H1 (cell line): Measurements from ENCODE around the gene GNG7. TPM values are rescaled to one million over a fixed set of nuclear protein-coding genes. Genes with fewer than 3 reads are reported as not detected.

Experiments used
- CTCF ChIA-PET: fragments of 300-600 bp; sonication (Branson Sonifier 250); formaldehyde crosslinking; loops from one replicate; lab custom pipeline; 2021; ENCODE audit not compliant: partially characterized antibody; lab: Charles Lee
- POLR2A ChIA-PET: fragments of 300-600 bp; sonication (Branson Sonifier 250); formaldehyde crosslinking; loops from one replicate; lab custom pipeline; 2021; ENCODE audit warnings: inconsistent platforms; ENCODE audit not compliant: partially characterized antibody; lab: Charles Lee
- DNase-seq, 2 experiments: peaks; one replicate each; pipeline versions ENCODE4 v3.0.0 to v3.0.0-alpha.2; 2010 to 2022; ENCODE audit warnings: low spot score in 2 of 2, low read depth in 1 of 2, mixed read lengths in 1 of 2
- FAIRE-seq: peaks from 2 replicates; lab custom pipeline; 2011; peaks lifted over from hg19 to GRCh38; lab: Jason Lieb, UNC
- H2AFZ ChIP-seq: 2 replicates; pipeline ENCODE4 v1.8.1; 2012; ENCODE audit warnings: low read length, inconsistent platforms
- H2AK5ac ChIP-seq: 2 replicates; pipeline ENCODE4 v1.6.1; 2013; ENCODE audit warnings: low read depth, low read length
- H2BK120ac ChIP-seq: replicated peaks from 2 replicates; pipeline ENCODE3; 2013; ENCODE audit warnings: low read depth, low read length, inconsistent platforms
- H2BK12ac ChIP-seq: 2 replicates; pipeline ENCODE4 v1.6.1; 2013; ENCODE audit warnings: low read depth, low read length
- H2BK15ac ChIP-seq: 2 replicates; pipeline ENCODE4 v1.6.1; 2013; ENCODE audit warnings: low read length
- H2BK20ac ChIP-seq: 2 replicates; pipeline ENCODE4 v1.6.1; 2013; ENCODE audit warnings: low read length
- H2BK5ac ChIP-seq: 2 replicates; pipeline ENCODE4 v1.6.1; 2013; ENCODE audit warnings: low read depth, low read length
- H3K14ac ChIP-seq: 2 replicates; pipeline ENCODE4 v1.6.1; 2013; ENCODE audit warnings: inconsistent platforms; ENCODE audit not compliant: insufficient read length
- H3K18ac ChIP-seq: 2 replicates; pipeline ENCODE4 v1.6.1; 2013; ENCODE audit warnings: low read length; ENCODE audit errors: extremely low read depth
- H3K23ac ChIP-seq: 2 replicates; pipeline ENCODE4 v1.6.1; 2013; ENCODE audit warnings: inconsistent platforms; ENCODE audit not compliant: insufficient read length
- H3K23me2 ChIP-seq: 2 replicates; pipeline ENCODE4 v1.6.1; 2013; ENCODE audit warnings: low read depth, low read length
- H3K27ac ChIP-seq: 2 replicates; pipeline ENCODE4 v1.6.1; 2011; ENCODE audit warnings: low read depth, low read length, inconsistent platforms
- H3K27me3 ChIP-seq, 4 experiments: replicated peaks in 1 of 4; 1 replicate in 1 of 4; 2 replicates in 3 of 4; pipeline versions ENCODE4 v1.6.1 to v1.8.1; 2011 to 2013; ENCODE audit warnings: low read length in 3 of 4, mild to moderate bottlenecking in 3 of 4, inconsistent platforms in 2 of 4, mixed read lengths in 2 of 4, moderate library complexity in 1 of 4; ENCODE audit not compliant: control insufficient read depth in 3 of 4, insufficient read depth in 3 of 4; ENCODE audit errors: extremely low read depth in 1 of 4
- H3K36me3 ChIP-seq, 4 experiments: 2 replicates each; pipeline versions ENCODE4 v1.6.1 to v1.8.1; 2011 to 2013; ENCODE audit warnings: mild to moderate bottlenecking in 4 of 4, low read length in 3 of 4, moderate library complexity in 2 of 4, control low read depth in 1 of 4, inconsistent platforms in 1 of 4; ENCODE audit not compliant: insufficient read depth in 4 of 4, control insufficient read depth in 2 of 4
- H3K4ac ChIP-seq: replicated peaks from 2 replicates; pipeline ENCODE3; 2013; ENCODE audit warnings: low read length, low read depth, mixed read lengths, inconsistent platforms; ENCODE audit not compliant: insufficient read length
- H3K4me1 ChIP-seq, 4 experiments: replicated peaks in 1 of 4; 1 replicate in 1 of 4; 2 replicates in 3 of 4; pipeline versions ENCODE4 v1.6.1 to v1.8.1; 2011 to 2013; ENCODE audit warnings: low read length in 3 of 4, inconsistent platforms in 2 of 4, mixed read lengths in 1 of 4; ENCODE audit not compliant: insufficient read depth in 4 of 4, control insufficient read depth in 3 of 4
- H3K4me2 ChIP-seq, 2 experiments: 2 replicates each; pipeline versions ENCODE4 v1.6.1 to v1.8.1; 2011 to 2013; ENCODE audit warnings: low read depth in 2 of 2, low read length in 2 of 2, control low read depth in 1 of 2, inconsistent platforms in 1 of 2, mild to moderate bottlenecking in 1 of 2; ENCODE audit not compliant: insufficient read depth in 1 of 2
- H3K4me3 ChIP-seq, 4 experiments: fragments of 200-600, 300-600 bp in 1 of 4; sonication (generic), shearing (Covaris generic), sonication (Bioruptor Twin) in 1 of 4; 2 replicates each; pipeline versions ENCODE4 v1.5.1 to v1.8.1; 2011 to 2016; ENCODE audit warnings: low read length in 4 of 4, low read depth in 3 of 4, control low read depth in 2 of 4, inconsistent platforms in 2 of 4, mild to moderate bottlenecking in 2 of 4, mixed read lengths in 1 of 4, moderate library complexity in 1 of 4; ENCODE audit not compliant: insufficient read depth in 2 of 4; ENCODE audit errors: extremely low read depth in 1 of 4
- H3K56ac ChIP-seq: replicated peaks from 2 replicates; pipeline ENCODE3; 2013; ENCODE audit warnings: low read depth, mild to moderate bottlenecking, mixed read lengths, low read length, inconsistent platforms; ENCODE audit not compliant: insufficient read length
- H3K79me1 ChIP-seq: 2 replicates; pipeline ENCODE4 v1.6.1; 2013; ENCODE audit warnings: low read depth, low read length, control low read depth
- H3K79me2 ChIP-seq, 2 experiments: 2 replicates each; pipeline versions ENCODE4 v1.6.1 to v1.8.1; 2012 to 2013; ENCODE audit warnings: low read length in 2 of 2, mild to moderate bottlenecking in 2 of 2, inconsistent platforms in 1 of 2; ENCODE audit not compliant: insufficient read depth in 2 of 2, control insufficient read depth in 1 of 2
- H3K9ac ChIP-seq, 4 experiments: replicated peaks in 1 of 4; 1 replicate in 1 of 4; 2 replicates in 3 of 4; pipeline versions ENCODE4 v1.6.1 to v1.8.1; 2011 to 2013; ENCODE audit warnings: low read depth in 3 of 4, low read length in 3 of 4, control low read depth in 2 of 4, mild to moderate bottlenecking in 2 of 4, moderate library complexity in 2 of 4, inconsistent platforms in 1 of 4; ENCODE audit errors: extremely low read depth in 1 of 4
- H3K9me3 ChIP-seq, 2 experiments: 2 replicates each; pipeline versions ENCODE4 v1.6.1 to v1.8.1; 2012 to 2013; ENCODE audit warnings: mild to moderate bottlenecking in 2 of 2, moderate library complexity in 2 of 2, control low read depth in 1 of 2, inconsistent platforms in 1 of 2, low read depth in 1 of 2, low read length in 1 of 2, mixed read lengths in 1 of 2; ENCODE audit not compliant: insufficient read depth in 2 of 2
- H4K20me1 ChIP-seq, 2 experiments: replicated peaks in 1 of 2; 2 replicates each; pipeline versions ENCODE3 to v1.8.1; 2011 to 2013; ENCODE audit warnings: inconsistent platforms in 2 of 2, low read length in 2 of 2, mild to moderate bottlenecking in 1 of 2; ENCODE audit not compliant: insufficient read depth in 2 of 2, control insufficient read depth in 1 of 2
- H4K5ac ChIP-seq: 2 replicates; pipeline ENCODE4 v1.6.1; 2013; ENCODE audit warnings: low read length, low read depth, mixed read lengths, inconsistent platforms; ENCODE audit not compliant: insufficient read length
- H4K8ac ChIP-seq: 2 replicates; pipeline ENCODE4 v1.8.0; 2013; ENCODE audit warnings: mild to moderate bottlenecking, moderate library complexity, low read length, inconsistent platforms; ENCODE audit not compliant: insufficient read depth; ENCODE audit errors: extremely low read depth
- H4K91ac ChIP-seq: replicated peaks from 2 replicates; pipeline ENCODE3; 2013; ENCODE audit warnings: low read length, mixed read lengths, inconsistent platforms; ENCODE audit not compliant: insufficient read length
- CEBPB ChIP-seq: IDR thresholded peaks from 2 replicates; pipeline ENCODE4 v1.6.1; 2012; ENCODE audit warnings: low read depth, low read length
- CREB1 ChIP-seq: IDR thresholded peaks from 2 replicates; pipeline ENCODE4 v1.6.1; 2012; ENCODE audit warnings: inconsistent platforms
- E2F6 ChIP-seq: IDR thresholded peaks from 2 replicates; pipeline ENCODE4 v1.6.1; 2012; ENCODE audit warnings: inconsistent platforms
- GTF2F1 ChIP-seq: IDR thresholded peaks from 2 replicates; pipeline ENCODE4 v1.6.1; 2012; ENCODE audit warnings: low read depth, low read length, improper control_type of control experiment, borderline replicate concordance
- KDM1A ChIP-seq: fragments of 200-600, 300-600 bp; sonication (generic); IDR thresholded peaks from 2 replicates; pipeline ENCODE4 v1.7.1; 2016; ENCODE audit warnings: mild to moderate bottlenecking, low read length, borderline replicate concordance
- KDM5A ChIP-seq: fragments of 200-600 bp; IDR thresholded peaks from 2 replicates; pipeline ENCODE4 v1.7.1; 2012; ENCODE audit warnings: mild to moderate bottlenecking, low read length, inconsistent platforms, mixed read lengths
- NANOG ChIP-seq: IDR thresholded peaks from 2 replicates; pipeline ENCODE4 v1.6.1; 2011; ENCODE audit warnings: low read length, low read depth, mild to moderate bottlenecking, inconsistent platforms; ENCODE audit not compliant: insufficient read depth, poor library complexity, severe bottlenecking
- SRF ChIP-seq: IDR thresholded peaks from 2 replicates; pipeline ENCODE4 v1.6.1; 2011; ENCODE audit warnings: mild to moderate bottlenecking, low read depth, low read length, moderate library complexity
- WGBS, 2 experiments: shearing (Covaris generic) in 1 of 2; methylation state at CpG; one replicate each; pipeline versions ENCODE4 v1.1.6 to v1.1.7; 2013 to 2015; ENCODE audit warnings: low lambda C conversion rate in 2 of 2, mixed read lengths in 2 of 2, inconsistent platforms in 1 of 2, low coverage in 1 of 2, missing lambda C conversion rate in 1 of 2; ENCODE audit not compliant: insufficient replicate concordance in 2 of 2, insufficient coverage in 1 of 2, insufficient read length in 1 of 2; ENCODE audit errors: extremely low coverage in 1 of 2, missing lambda C conversion rate in 1 of 2; 5-methylcytosine and 5-hydroxymethylcytosine counted together
- polyA plus RNA-seq, 7 experiments: library from polyadenylated mRNA; depleted of rRNA in 3 of 7; stranded (reverse) in 5 of 7; unstranded in 2 of 7; fragments of >200 nt in 5 of 7; fragments of 200-250 nt in 2 of 7; gene quantifications; 1 replicate in 5 of 7; 2 replicates in 1 of 7; 4 replicates in 1 of 7; pipeline versions ENCODE4 v1.2.1 to v1.2.3, GENCODE V29; 2011 to 2013; ENCODE audit warnings: missing spikeins in 2 of 7, mixed read lengths in 2 of 7
- total RNA-seq: library from RNA; stranded (reverse); fragmentation: NEBNext Ultra II Directional; extraction: Animal tissue kit (Norgen Biotek cat#: 25700); gene quantifications from 2 replicates; pipeline ENCODE4 v1.2.1, GENCODE V29; 2021

Gene GNG7
- total and polyA plus RNA-seq, 2 of the 8 experiments (the other 6 are each of a cell fraction or from before 2014, with no cell fraction given): 2.8 to 7.8 TPM

- Histone ChIP-seq H3K9ac (no peak overlapping the region), H2AFZ (no peak overlapping the region), H3K23me2 (peaks cover 3% of the 10 kb centered on the region; the same call in 1 of the 2 replicates), H2BK20ac (no peak overlapping the region), H2BK12ac (0 out of 2 replicates have a peak overlapping the region, but pooled peaks have one; percentile 17), H3K4me2 (peak overlapping the region; percentile 63 to 91; a peak in 3 of 4 replicates), H3K4me3 (peak overlapping the region in 1 of 4 experiments; percentile 60; a peak in 1 of 8 replicates), H3K79me2 (no peaks in the 10 kb centered on the region), H3K23ac (no peak overlapping the region), H3K18ac (peak overlapping the region; percentile 48; the same call in 1 of the 2 replicates), H2BK120ac (no peak overlapping the region), H3K9me3 (peaks cover 0 to 8% of the 10 kb centered on the region in 2 experiments; a peak in 1 of 4 replicates), H3K27me3 (no peaks in the 10 kb centered on the region; a peak in 1 of 7 replicates), H3K36me3 (no peaks in the 10 kb centered on the region; a peak in 1 of 8 replicates), H2BK5ac (no peak overlapping the region), H4K5ac (no peak overlapping the region), H4K91ac (peak overlapping the region; percentile 74), H2BK15ac (no peak overlapping the region), H3K4me1 (peaks cover 4 to 17% (median 12%) of the 10 kb centered on the region in 4 experiments), H4K20me1 (peaks cover 4 to 5% of the 10 kb centered on the region in 2 experiments), H3K4ac (peak overlapping the region; percentile 14), H3K56ac (no peak overlapping the region), H3K79me1 (no peaks in the 10 kb centered on the region), H3K14ac (no peak overlapping the region), H4K8ac (no peak overlapping the region), H2AK5ac (no peak overlapping the region), H3K27ac (no peak overlapping the region)
- FAIRE-seq: no peak
- DNase-seq: no peak
- TF ChIP-seq SRF: no peak
- peak; percentile 32; the same call in 1 of the 2 replicates for TF ChIP-seq CEBPB
- no peak for TF ChIP-seq NANOG
- no peak for TF ChIP-seq E2F6
- no peak for TF ChIP-seq CREB1
- no peak for TF ChIP-seq GTF2F1
- TF ChIP-seq KDM1A: no peak
- TF ChIP-seq KDM5A: no peak
- 88% methylated on average over 18 of the region's 18 CpGs; no CpG with 5 or more reads in 1 of the 2 experiments for WGBS, 2 experiments
- POLR2A ChIA-PET: interaction anchor here (0.5 to 6.9 kb wide), 7 partner anchors 26 to 115 kb away, joined by 3 to 102 read pairs (median 6); partner anchors contain the start of gene GADD45B
- CTCF ChIA-PET: interaction anchor here (0.6 to 5.8 kb wide), 21 partner anchors 7 to 197 kb away, joined by 3 to 48 read pairs (median 4); partner anchors contain the start of gene GADD45B
Measured at GRCh38 chr19:2577722-2578335, 124.7 kb downstream of the GNG7 start.
